ENCODE measurements around the gene DDX10.

DDX10 gene

DNA sequence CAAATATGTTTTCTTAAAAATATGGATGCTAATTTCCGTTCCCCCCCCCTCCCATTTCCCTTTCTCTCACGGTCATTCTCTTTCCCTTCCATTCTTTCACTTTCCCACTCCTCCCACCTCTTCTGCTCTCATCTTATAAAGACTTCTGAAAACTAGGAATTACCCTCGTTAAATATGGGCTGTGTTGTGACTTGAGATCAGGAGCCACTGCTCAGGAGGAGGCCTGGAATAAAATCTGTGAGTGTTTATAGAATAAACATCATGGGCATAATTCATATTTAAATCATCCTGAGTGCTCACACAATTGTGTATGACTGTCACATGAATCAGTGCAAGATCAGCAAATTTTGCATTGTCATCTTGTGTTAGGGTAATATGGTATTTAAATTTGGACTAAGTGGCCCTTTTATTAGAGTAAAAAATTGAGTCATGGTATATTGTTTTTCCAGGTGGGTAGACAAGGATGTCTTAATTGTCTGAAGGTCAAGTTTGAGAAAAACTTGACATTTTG is 208.0 kb downstream of the DDX10 start:
- no peaks in the 10 kb centered on the region for H3K9me3 ChIP-seq (ENCODE audit: control insufficient read depth in 5 of 5, low read length in 5 of 5)

DNA sequence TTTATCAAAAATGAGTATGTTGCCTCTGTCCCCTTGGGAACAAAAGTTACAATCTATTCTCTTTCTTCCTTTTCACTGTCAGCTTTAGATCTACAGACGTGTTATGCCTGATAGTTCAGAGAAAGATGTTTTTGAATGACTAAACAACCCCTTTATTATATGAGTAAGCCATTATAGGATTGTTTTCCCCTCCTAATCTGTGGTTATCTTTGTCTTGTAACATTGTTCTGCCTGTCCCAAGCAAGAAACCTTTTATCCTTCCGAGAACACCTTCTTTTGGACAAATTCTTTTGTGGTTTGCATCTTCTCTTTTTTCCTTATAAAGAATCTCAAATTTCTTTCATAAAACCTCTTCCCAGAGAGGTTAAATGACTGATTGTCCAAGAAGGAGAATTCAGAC is 208.4 kb downstream of the DDX10 start:
- Histone ChIP-seq H3K9me3 (ENCODE audit: control insufficient read depth in 5 of 5, low read length in 5 of 5) (no peaks in the 10 kb centered on the region), H3K4me1 (ENCODE audit: control insufficient read depth in 5 of 5, insufficient read depth in 5 of 5, low read length in 5 of 5) (peaks cover 0 to 11% (median 0%) of the 10 kb centered on the region in 5 donors), H3K27ac (ENCODE audit: low read depth, low read length) (no peak overlapping the region), H3K4me3 (ENCODE audit: low read depth in 1 of 5, low read length in 5 of 5) (no peak overlapping the region), H3K36me3 (ENCODE audit: control insufficient read depth in 5 of 5, insufficient read depth in 5 of 5, low read length in 5 of 5) (no peaks in the 10 kb centered on the region), H3K9ac (ENCODE audit: low read length in 5 of 5) (no peak overlapping the region), H3K27me3 (ENCODE audit: control insufficient read depth in 5 of 5, insufficient read depth in 4 of 5, low read length in 5 of 5) (no peaks in the 10 kb centered on the region)

More for the DNA sequence above, 208.0 kb downstream of the DDX10 start:
- no peak overlapping the region for H3K27ac ChIP-seq (ENCODE audit: low read depth, low read length)
- H3K27me3 ChIP-seq (ENCODE audit: control insufficient read depth in 5 of 5, insufficient read depth in 4 of 5, low read length in 5 of 5): no peaks in the 10 kb centered on the region
- H3K4me1 ChIP-seq (ENCODE audit: control insufficient read depth in 5 of 5, insufficient read depth in 5 of 5, low read length in 5 of 5): peaks cover 0 to 11% (median 0%) of the 10 kb centered on the region in 5 donors
- no peak overlapping the region for H3K4me3 ChIP-seq (ENCODE audit: low read depth in 1 of 5, low read length in 5 of 5)
- no peak overlapping the region for H3K9ac ChIP-seq (ENCODE audit: low read length in 5 of 5)
- no peaks in the 10 kb centered on the region for H3K36me3 ChIP-seq (ENCODE audit: control insufficient read depth in 5 of 5, insufficient read depth in 5 of 5, low read length in 5 of 5)

DNA sequence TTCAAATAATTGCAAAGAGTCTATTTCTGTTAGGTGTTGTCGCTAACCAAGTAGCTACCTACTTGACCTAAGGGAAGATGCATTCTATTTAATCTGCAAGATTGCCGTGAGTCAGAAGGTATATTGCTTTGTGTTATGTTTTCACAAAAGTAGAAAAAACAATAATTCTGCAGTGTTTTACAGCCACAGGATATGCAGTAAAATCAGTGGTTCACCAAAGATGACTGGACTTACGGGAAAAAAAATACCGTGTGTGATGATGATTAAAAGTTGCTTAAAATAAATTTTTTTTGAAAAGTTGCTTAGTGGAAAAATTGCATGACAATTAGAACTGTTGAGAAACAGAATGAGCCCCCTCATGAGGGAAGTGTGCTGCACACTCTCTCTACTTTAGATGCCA is 209.1 kb downstream of the DDX10 start:
- Histone ChIP-seq H3K27me3 (ENCODE audit: control insufficient read depth in 5 of 5, insufficient read depth in 4 of 5, low read length in 5 of 5) (no peaks in the 10 kb centered on the region), H3K9me3 (ENCODE audit: control insufficient read depth in 5 of 5, low read length in 5 of 5) (no peaks in the 10 kb centered on the region), H3K4me1 (ENCODE audit: control insufficient read depth in 5 of 5, insufficient read depth in 5 of 5, low read length in 5 of 5) (peaks cover 0 to 11% (median 0%) of the 10 kb centered on the region in 5 donors), H3K9ac (ENCODE audit: low read length in 5 of 5) (no peak overlapping the region), H3K4me3 (ENCODE audit: low read depth in 1 of 5, low read length in 5 of 5) (no peak overlapping the region), H3K27ac (ENCODE audit: low read depth, low read length) (no peak overlapping the region), H3K36me3 (ENCODE audit: control insufficient read depth in 5 of 5, insufficient read depth in 5 of 5, low read length in 5 of 5) (no peaks in the 10 kb centered on the region)

- no peak overlapping the region for H3K9ac ChIP-seq (ENCODE audit: low read length in 5 of 5)
- peaks cover 0 to 7% (median 0%) of the 10 kb centered on the region in 5 donors for H3K4me1 ChIP-seq (ENCODE audit: control insufficient read depth in 5 of 5, insufficient read depth in 5 of 5, low read length in 5 of 5)
- no peaks in the 10 kb centered on the region for H3K36me3 ChIP-seq (ENCODE audit: control insufficient read depth in 5 of 5, insufficient read depth in 5 of 5, low read length in 5 of 5)
- H3K27ac ChIP-seq (ENCODE audit: low read depth, low read length): no peak overlapping the region
- no peaks in the 10 kb centered on the region for H3K9me3 ChIP-seq (ENCODE audit: control insufficient read depth in 5 of 5, low read length in 5 of 5)
- no peaks in the 10 kb centered on the region for H3K27me3 ChIP-seq (ENCODE audit: control insufficient read depth in 5 of 5, insufficient read depth in 4 of 5, low read length in 5 of 5)
- H3K4me3 ChIP-seq (ENCODE audit: low read depth in 1 of 5, low read length in 5 of 5): no peak overlapping the region
These were observed 210.3 kb downstream of the DDX10 start for GRCh38 chr11:108875134-108875533.

- H3K9ac ChIP-seq (ENCODE audit: low read length in 5 of 5): no peak overlapping the region
- no peak overlapping the region for H3K4me3 ChIP-seq (ENCODE audit: low read depth in 1 of 5, low read length in 5 of 5)
- no peaks in the 10 kb centered on the region for H3K27me3 ChIP-seq (ENCODE audit: control insufficient read depth in 5 of 5, insufficient read depth in 4 of 5, low read length in 5 of 5)
- H3K4me1 ChIP-seq (ENCODE audit: control insufficient read depth in 5 of 5, insufficient read depth in 5 of 5, low read length in 5 of 5): no peaks in the 10 kb centered on the region
- no peaks in the 10 kb centered on the region for H3K9me3 ChIP-seq (ENCODE audit: control insufficient read depth in 5 of 5, low read length in 5 of 5)
- H3K36me3 ChIP-seq (ENCODE audit: control insufficient read depth in 5 of 5, insufficient read depth in 5 of 5, low read length in 5 of 5): no peaks in the 10 kb centered on the region
- no peak overlapping the region for H3K27ac ChIP-seq (ENCODE audit: low read depth, low read length)
These were observed 212.3 kb downstream of the DDX10 start for GRCh38 chr11:108877178-108877577.

DNA sequence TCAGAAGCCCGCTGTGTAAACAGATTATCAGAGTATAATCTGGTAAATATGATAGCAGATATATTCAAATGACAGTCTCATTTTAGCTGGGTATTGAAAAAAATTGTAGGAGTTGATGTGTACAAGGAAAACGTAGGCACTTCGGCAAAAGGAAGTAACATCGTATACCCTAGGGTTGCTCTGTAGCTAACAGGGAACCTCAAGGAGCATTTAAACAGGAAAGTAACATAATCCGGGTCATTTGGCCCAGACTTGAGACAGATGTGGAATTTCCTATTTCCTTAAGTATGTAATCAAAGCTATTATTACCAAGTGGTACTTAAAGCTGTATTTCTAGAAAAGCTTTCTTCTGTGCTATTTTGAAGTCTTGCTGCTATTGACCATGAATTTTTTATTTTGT is 215.6 kb downstream of the DDX10 start:
- Histone ChIP-seq H3K36me3 (ENCODE audit: control insufficient read depth in 5 of 5, insufficient read depth in 5 of 5, low read length in 5 of 5) (no peaks in the 10 kb centered on the region), H3K4me3 (ENCODE audit: low read depth in 1 of 5, low read length in 5 of 5) (no peak overlapping the region), H3K27ac (ENCODE audit: low read depth, low read length) (no peak overlapping the region), H3K9me3 (ENCODE audit: control insufficient read depth in 5 of 5, low read length in 5 of 5) (no peaks in the 10 kb centered on the region), H3K4me1 (ENCODE audit: control insufficient read depth in 5 of 5, insufficient read depth in 5 of 5, low read length in 5 of 5) (no peaks in the 10 kb centered on the region), H3K27me3 (ENCODE audit: control insufficient read depth in 5 of 5, insufficient read depth in 4 of 5, low read length in 5 of 5) (no peaks in the 10 kb centered on the region), H3K9ac (ENCODE audit: low read length in 5 of 5) (no peak overlapping the region)

DNA sequence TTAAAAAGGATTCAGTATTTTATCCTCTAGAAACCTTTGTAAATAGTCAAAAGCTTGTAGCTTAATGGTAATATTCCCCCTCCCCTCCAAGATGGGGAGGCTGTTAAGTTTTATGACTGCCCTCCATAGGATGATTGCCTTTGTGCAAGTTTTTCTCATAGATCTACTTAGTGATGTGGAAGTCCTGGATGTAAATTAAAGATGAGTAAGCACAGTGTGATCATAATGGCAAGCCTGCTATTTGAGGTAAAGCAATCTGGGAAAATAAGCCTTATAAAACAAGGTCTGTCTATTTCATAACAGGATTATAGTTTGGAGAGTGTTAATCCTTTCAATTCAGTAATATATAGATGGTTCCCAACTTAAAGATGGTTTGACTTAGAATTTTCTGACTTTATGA is 216.3 kb downstream of the DDX10 start:
- Histone ChIP-seq H3K27ac (ENCODE audit: low read depth, low read length) (no peak overlapping the region), H3K9ac (ENCODE audit: low read length in 5 of 5) (no peak overlapping the region), H3K4me1 (ENCODE audit: control insufficient read depth in 5 of 5, insufficient read depth in 5 of 5, low read length in 5 of 5) (no peaks in the 10 kb centered on the region), H3K27me3 (ENCODE audit: control insufficient read depth in 5 of 5, insufficient read depth in 4 of 5, low read length in 5 of 5) (no peaks in the 10 kb centered on the region), H3K4me3 (ENCODE audit: low read depth in 1 of 5, low read length in 5 of 5) (no peak overlapping the region), H3K9me3 (ENCODE audit: control insufficient read depth in 5 of 5, low read length in 5 of 5) (no peaks in the 10 kb centered on the region), H3K36me3 (ENCODE audit: control insufficient read depth in 5 of 5, insufficient read depth in 5 of 5, low read length in 5 of 5) (no peaks in the 10 kb centered on the region)

DNA sequence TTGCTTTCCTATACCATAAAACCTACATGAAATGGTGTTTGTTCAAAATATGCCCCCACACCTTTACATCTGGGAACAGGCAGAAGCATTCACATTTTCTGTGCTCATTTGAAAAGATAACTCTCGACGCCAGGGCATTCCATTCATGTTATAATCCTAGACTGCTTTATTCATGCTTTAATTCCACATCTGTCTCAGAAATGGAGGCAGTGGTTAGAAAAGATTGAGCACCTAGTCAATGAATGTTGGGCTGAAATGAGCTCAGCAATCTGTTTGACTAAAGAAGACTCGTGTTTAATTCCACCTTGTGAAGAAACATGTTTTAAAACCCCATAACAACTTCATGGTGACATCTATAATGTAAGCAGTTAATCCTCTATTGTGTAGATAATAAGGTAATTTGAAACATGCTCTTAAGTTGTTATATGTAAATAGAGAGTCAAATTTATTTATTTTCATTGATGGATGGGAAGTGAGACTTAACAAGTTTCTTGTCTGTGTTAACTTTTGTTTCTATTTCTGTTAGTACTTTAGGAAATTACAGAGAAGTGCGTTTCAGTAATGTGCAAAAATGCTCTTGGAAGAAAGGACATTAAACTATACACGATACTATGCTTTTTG is 217.5 kb downstream of the DDX10 start:
- no peaks in the 10 kb centered on the region for H3K4me1 ChIP-seq (ENCODE audit: control insufficient read depth in 5 of 5, insufficient read depth in 5 of 5, low read length in 5 of 5)
- no peaks in the 10 kb centered on the region for H3K9me3 ChIP-seq (ENCODE audit: control insufficient read depth in 5 of 5, low read length in 5 of 5)
- no peak overlapping the region for H3K4me3 ChIP-seq (ENCODE audit: low read depth in 1 of 5, low read length in 5 of 5)
- no peaks in the 10 kb centered on the region for H3K36me3 ChIP-seq (ENCODE audit: control insufficient read depth in 5 of 5, insufficient read depth in 5 of 5, low read length in 5 of 5)
- H3K9ac ChIP-seq (ENCODE audit: low read length in 5 of 5): no peak overlapping the region
- no peaks in the 10 kb centered on the region for H3K27me3 ChIP-seq (ENCODE audit: control insufficient read depth in 5 of 5, insufficient read depth in 4 of 5, low read length in 5 of 5)
- H3K27ac ChIP-seq (ENCODE audit: low read depth, low read length): no peak overlapping the region

- Histone ChIP-seq H3K27me3 (ENCODE audit: control insufficient read depth in 5 of 5, insufficient read depth in 4 of 5, low read length in 5 of 5) (no peaks in the 10 kb centered on the region), H3K4me1 (ENCODE audit: control insufficient read depth in 5 of 5, insufficient read depth in 5 of 5, low read length in 5 of 5) (peaks cover 0 to 8% (median 0%) of the 10 kb centered on the region in 5 donors), H3K36me3 (ENCODE audit: control insufficient read depth in 5 of 5, insufficient read depth in 5 of 5, low read length in 5 of 5) (no peaks in the 10 kb centered on the region), H3K9ac (ENCODE audit: low read length in 5 of 5) (no peak overlapping the region), H3K9me3 (ENCODE audit: control insufficient read depth in 5 of 5, low read length in 5 of 5) (no peaks in the 10 kb centered on the region), H3K4me3 (ENCODE audit: low read depth in 1 of 5, low read length in 5 of 5) (no peak overlapping the region), H3K27ac (ENCODE audit: low read depth, low read length) (no peak overlapping the region)
These were observed 221.3 kb downstream of the DDX10 start for GRCh38 chr11:108886005-108886659.

GRCh38 chr11:108886660-108887009 is 221.8 kb downstream of the DDX10 start:
- Histone ChIP-seq H3K4me3 (ENCODE audit: low read depth in 1 of 5, low read length in 5 of 5) (no peak overlapping the region), H3K9ac (ENCODE audit: low read length in 5 of 5) (no peak overlapping the region), H3K27me3 (ENCODE audit: control insufficient read depth in 5 of 5, insufficient read depth in 4 of 5, low read length in 5 of 5) (no peaks in the 10 kb centered on the region), H3K9me3 (ENCODE audit: control insufficient read depth in 5 of 5, low read length in 5 of 5) (no peaks in the 10 kb centered on the region), H3K4me1 (ENCODE audit: control insufficient read depth in 5 of 5, insufficient read depth in 5 of 5, low read length in 5 of 5) (peaks cover 0 to 8% (median 0%) of the 10 kb centered on the region in 5 donors), H3K27ac (ENCODE audit: low read depth, low read length) (no peak overlapping the region), H3K36me3 (ENCODE audit: control insufficient read depth in 5 of 5, insufficient read depth in 5 of 5, low read length in 5 of 5) (no peaks in the 10 kb centered on the region)

All from subcutaneous abdominal adipose tissue (tissue), 5 donors.